Stromal cell of bone marrow (primary cell): Measurements from ENCODE around the gene OS9.
"Not testable (repeated sequence)": the region's sequence is repeated elsewhere in the genome, so short reads cannot be mapped to it uniquely, and the experiment has no call there.

Source experiments
- DNase-seq: peaks from one replicate; pipeline ENCODE4 v3.0.0-alpha.2; 2012; ENCODE audit warnings: low read depth

The OS9 gene

DNA sequence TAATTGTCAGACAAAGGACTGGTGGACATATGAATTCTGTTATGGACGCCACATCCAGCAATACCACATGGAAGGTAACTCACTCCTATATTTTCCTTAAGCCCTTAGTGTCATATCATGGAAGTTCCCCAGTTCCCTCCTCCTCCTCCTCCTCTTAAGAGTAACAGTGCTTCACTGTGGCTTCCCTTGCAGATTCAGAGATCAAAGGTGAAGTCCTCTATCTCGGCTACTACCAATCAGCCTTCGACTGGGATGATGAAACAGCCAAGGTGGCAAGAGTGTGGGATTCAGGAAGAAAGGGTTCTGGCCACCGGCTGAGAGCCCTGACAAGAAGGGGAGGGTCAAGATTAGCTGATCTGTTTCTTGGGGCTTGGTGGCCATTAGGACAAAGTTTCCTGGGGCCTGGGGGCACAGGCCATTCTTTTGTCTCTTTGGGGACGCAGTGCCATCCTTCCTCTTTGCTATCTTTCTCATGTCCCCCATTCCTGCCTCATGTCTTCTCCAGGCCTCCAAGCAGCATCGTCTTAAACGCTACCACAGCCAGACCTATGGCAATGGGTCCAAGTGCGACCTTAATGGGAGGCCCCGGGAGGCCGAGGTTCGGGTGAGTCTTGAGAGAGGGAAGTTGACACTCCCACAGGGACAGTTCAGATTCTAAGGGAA, 2.0 kb downstream of the OS9 start:
- no peak for DNase-seq

GRCh38 chr12:57697076-57697475, 3.1 kb downstream of the OS9 start:
- DNase-seq: no peak

GRCh38 chr12:57698414-57698813, 4.5 kb downstream of the OS9 start:
- no peak for DNase-seq

DNA sequence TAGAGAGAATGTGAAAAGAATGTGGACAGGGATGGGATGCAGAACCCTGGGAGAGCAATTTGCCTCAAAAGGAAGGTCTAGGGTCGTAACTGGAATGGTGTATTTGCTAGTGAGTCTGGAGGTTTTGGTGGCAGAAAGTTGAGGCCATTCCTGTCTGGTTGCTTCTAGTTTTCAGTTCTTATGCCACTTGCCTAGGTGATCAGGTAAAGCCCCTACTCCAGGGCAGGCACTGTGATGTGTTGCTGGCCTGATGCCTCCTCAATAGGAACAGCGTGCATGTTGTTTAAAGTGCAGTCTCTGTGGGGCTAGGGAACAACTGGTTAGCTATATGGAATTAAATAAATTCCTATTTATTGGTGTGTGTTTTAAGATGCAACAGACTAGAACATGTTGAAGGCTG, 6.4 kb downstream of the OS9 start:
- no peak for DNase-seq

GRCh38 chr12:57707250-57707649, 13.3 kb downstream of the OS9 start:
- DNase-seq: no peak

GRCh38 chr12:57708296-57708695, 14.4 kb downstream of the OS9 start:
- DNase-seq: no peak

DNA sequence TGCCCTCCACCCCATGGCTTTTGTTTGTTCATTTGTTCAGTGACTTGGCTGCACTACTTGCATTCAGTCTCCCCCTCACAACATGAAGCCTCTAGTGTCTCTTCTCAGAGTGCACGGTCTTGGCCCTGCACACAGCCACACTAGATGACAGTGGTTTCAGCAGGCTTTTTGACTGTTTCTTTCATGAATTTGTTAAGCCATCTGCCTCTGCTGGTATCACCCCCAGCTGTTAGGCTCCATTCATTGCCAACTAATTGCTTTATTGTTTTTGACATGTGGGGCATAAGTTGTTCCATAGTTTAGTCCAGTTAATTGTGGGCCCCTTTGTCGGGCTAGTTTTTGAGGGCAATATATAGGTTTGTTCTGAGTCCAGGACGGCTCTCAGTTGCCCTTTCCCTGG, 18.8 kb downstream of the OS9 start:
- no peak for DNase-seq

DNA sequence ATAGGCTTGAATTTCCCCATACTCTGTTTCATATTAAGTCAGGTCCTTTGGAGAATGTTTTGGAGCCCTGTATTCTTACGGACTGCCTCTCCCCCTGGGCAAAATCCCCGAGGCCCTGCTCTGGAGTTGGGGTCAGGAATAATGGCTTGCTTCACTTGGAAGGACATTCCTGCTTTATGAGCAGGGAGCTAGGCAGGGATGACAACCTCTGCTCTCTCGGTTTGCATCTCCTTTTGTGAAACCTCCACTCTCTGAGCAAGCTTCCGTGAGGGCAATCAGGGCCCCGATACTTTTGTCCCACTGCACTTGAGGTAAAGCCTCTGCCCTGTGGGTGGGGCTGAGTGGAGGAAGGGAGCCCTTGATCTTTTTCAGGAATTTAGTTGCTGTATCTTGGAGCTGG, 19.3 kb downstream of the OS9 start:
- DNase-seq: no peak

GRCh38 chr12:57715036-57715748, 21.3 kb downstream of the OS9 start:
- not testable (repeated sequence) for DNase-seq

DNA sequence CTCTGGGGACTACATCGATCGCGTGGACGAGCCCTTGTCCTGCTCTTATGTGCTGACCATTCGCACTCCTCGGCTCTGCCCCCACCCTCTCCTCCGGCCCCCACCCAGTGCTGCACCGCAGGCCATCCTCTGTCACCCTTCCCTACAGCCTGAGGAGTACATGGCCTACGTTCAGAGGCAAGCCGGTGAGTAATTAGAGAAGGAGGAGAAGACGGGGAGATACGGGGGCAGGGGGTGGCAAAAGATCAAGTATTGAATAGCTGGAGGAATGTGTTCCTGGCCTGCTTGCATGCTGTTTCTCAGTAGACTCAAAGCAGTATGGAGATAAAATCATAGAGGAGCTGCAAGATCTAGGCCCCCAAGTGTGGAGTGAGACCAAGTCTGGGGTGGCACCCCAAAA, 21.9 kb downstream of the OS9 start:
- no peak for DNase-seq

DNA sequence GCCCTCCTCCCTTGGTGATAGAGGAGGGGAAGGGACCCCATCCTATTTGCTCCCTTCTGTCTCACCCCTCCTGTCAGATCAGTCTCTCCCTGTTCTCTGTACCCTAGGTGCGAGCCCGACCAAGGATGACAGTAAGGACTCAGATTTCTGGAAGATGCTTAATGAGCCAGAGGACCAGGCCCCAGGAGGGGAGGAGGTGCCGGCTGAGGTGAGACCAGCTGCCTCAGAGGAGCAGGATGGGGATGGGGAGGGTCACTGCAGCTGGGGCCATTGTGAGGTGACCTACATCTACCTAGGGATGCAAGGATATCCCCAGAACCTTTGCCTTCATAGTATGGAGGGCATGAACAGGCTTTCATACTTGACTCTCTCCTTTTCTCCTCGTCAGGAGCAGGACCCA, 22.4 kb downstream of the OS9 start:
- no peak for DNase-seq

DNA sequence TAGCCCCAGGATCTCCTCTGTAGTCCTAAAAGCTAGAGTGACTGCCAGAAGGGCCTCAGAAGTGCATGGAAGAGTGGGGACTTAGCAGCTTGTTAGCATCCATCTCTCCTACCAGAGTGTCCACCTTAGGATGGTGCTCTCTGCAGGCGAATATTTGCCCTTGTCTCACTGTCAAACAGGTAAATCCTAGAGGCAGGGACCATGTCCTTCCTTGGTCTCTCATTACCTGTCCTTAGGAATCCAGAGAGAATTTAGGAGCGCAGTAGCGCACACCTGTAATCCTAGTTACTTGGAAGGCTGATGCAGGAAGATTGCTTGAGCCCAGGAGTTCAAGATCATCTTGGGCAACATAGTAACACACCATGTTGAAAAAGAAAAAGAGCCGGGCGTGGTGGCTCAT, 23.2 kb downstream of the OS9 start:
- no peak for DNase-seq

GRCh38 chr12:57717846-57718640, 24.1 kb downstream of the OS9 start:
- no peak for DNase-seq

GRCh38 chr12:57718641-57719528, 25.0 kb downstream of the OS9 start:
- DNase-seq: no peak

- no peak for DNase-seq
These were observed 26.1 kb downstream of the OS9 start for GRCh38 chr12:57719777-57720605.

DNA sequence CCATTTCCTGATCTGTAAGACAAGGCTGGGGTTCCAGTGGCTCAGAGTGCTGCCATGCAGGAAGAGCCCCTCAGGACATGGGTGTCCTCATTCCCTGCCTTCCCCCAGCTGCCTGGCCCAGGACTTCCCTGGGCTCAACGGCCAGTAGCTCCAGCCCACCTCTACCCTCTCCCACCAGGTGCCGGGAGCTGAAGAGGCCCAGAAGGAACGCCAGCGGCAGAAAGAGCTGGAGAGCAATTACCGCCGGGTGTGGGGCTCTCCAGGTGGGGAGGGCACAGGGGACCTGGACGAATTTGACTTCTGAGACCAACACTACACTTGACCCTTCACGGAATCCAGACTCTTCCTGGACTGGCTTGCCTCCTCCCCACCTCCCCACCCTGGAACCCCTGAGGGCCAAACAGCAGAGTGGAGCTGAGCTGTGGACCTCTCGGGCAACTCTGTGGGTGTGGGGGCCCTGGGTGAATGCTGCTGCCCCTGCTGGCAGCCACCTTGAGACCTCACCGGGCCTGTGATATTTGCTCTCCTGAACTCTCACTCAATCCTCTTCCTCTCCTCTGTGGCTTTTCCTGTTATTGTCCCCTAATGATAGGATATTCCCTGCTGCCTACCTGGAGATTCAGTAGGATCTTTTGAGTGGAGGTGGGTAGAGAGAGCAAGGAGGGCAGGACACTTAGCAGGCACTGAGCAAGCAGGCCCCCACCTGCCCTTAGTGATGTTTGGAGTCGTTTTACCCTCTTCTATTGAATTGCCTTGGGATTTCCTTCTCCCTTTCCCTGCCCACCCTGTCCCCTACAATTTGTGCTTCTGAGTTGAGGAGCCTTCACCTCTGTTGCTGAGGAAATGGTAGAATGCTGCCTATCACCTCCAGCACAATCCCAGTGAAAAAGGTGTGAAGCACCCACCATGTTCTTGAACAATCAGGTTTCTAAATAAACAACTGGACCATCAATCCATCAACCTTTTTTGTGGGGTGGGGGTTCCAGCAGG, 27.0 kb downstream of the OS9 start:
- no peak for DNase-seq

DNA sequence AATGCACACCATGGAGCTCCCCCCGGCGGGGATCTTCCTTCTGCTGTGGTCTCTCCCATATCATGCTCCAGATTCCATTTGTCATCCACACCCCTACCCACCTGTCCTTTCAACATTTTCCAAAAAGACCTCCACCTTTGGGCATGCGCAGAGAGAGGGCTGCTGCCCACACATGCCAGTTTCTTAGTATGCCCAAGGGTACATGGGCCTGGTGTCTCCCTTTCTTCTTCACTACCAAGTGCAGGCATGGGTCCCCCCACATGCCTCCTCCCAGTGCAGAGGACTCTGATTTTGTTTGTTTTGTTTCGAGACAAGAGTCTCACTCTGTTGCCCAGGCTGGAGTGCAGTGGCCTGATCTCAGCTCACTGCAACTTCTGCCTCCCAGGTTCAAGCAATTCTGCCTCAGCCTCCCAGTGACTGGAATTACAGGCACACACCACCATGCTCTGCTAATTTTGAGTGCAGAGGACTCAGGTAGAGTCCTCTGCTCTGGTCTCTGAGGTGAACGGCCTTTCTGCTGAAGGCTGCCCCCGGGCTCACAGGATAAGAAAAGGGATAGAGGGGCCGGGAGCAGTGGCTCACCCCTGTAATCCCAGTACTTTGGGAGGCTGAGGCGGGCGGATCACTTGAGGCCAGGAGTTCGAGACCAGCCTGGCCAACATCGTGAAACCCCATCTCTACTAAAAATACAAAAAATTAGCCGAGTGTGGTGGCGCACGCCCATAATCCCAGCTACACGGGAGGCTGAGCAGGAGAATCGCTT, 28.1 kb downstream of the OS9 start:
- DNase-seq: not testable (repeated sequence)

- DNase-seq: no peak
These were observed 29.0 kb downstream of the OS9 start for GRCh38 chr12:57722716-57723629.
